ENCODE results near the gene PYGB. TPM values are rescaled to one million over a fixed set of nuclear protein-coding genes. Genes with fewer than 3 reads are reported as not detected.

PYGB gene
- total and polyA plus RNA-seq, 7 donors = 4.9 to 22.3 (median 9.5) TPM

GRCh38 chr20:25290646-25291431 is 43.0 kb downstream of the PYGB start:
- H3K36me3 ChIP-seq (ENCODE audit: insufficient read depth in 1 of 2, low read depth in 1 of 2) = peaks cover 0 to 48% of the 10 kb centered on the region in 2 donors
- no peak for ATAC-seq
- H3K27me3 ChIP-seq (ENCODE audit: insufficient read depth in 3 of 3, low read length in 2 of 3) = no peaks in the 10 kb centered on the region
- intact Hi-C loops (cut with DNase I) = loop anchor here (5.0 kb wide), 1 partner anchor 106 kb away; no protein-coding TSS in a partner anchor
- 77 to 96% (median 88%) methylated on average over 21 to 22 of the region's 22 CpGs for WGBS, 3 donors
- peak in 1 of 2 donors; percentile 56 for DNase-seq
- H3K9me3 ChIP-seq = no peaks in the 10 kb centered on the region
- H3K27ac ChIP-seq = no peak overlapping the region
- H3K4me3 ChIP-seq = no peak overlapping the region
- no peak for TF ChIP-seq CTCF (IDR thresholded peaks at IDR 0.05)
- H3K4me1 ChIP-seq = peaks cover 18% of the 10 kb centered on the region

- H3K4me1 ChIP-seq = peaks cover 24% of the 10 kb centered on the region
- no peak overlapping the region for H3K4me3 ChIP-seq
- intact Hi-C loops (cut with DNase I) = loop anchor here (5.0 kb wide), 1 partner anchor 106 kb away; no protein-coding TSS in a partner anchor
- peaks cover 0 to 41% of the 10 kb centered on the region in 2 donors for H3K36me3 ChIP-seq (ENCODE audit: insufficient read depth in 1 of 2, low read depth in 1 of 2)
- no peak for TF ChIP-seq CTCF (IDR thresholded peaks at IDR 0.05)
- WGBS, 3 donors = 77 to 86% (median 80%) methylated on average over 26 of the region's 26 CpGs
- H3K9me3 ChIP-seq = no peaks in the 10 kb centered on the region
- no peak overlapping the region for H3K27ac ChIP-seq
- ATAC-seq (no peak), DNase-seq (peak in 1 of 2 donors; percentile 42)
- no peaks in the 10 kb centered on the region for H3K27me3 ChIP-seq (ENCODE audit: insufficient read depth in 3 of 3, low read length in 2 of 3)
Observed at GRCh38 chr20:25291432-25292133, 43.7 kb downstream of the PYGB start.

- Histone ChIP-seq H3K36me3 (ENCODE audit: insufficient read depth in 1 of 2, low read depth in 1 of 2) (peaks cover 0 to 33% of the 10 kb centered on the region in 2 donors), H3K27me3 (ENCODE audit: insufficient read depth in 3 of 3, low read length in 2 of 3) (no peaks in the 10 kb centered on the region), H3K4me3 (no peak overlapping the region), H3K9me3 (no peaks in the 10 kb centered on the region), H3K4me1 (peaks cover 28% of the 10 kb centered on the region), H3K27ac (no peak overlapping the region)
- DNase-seq = no peak
- no peak for ATAC-seq
- TF ChIP-seq CTCF (IDR thresholded peaks at IDR 0.05) = no peak
- 94 to 95% (median 95%) methylated on average over 32 to 35 of the region's 35 CpGs for WGBS, 3 donors
- intact Hi-C loops (cut with DNase I) = loop anchor here (5.0 kb wide), 1 partner anchor 105 kb away; no protein-coding TSS in a partner anchor
Observed at GRCh38 chr20:25292176-25292891, 44.4 kb downstream of the PYGB start.

- intact Hi-C loops (cut with DNase I) = loop anchor here (5.0 kb wide), 1 partner anchor 104 kb away; no protein-coding TSS in a partner anchor
- Histone ChIP-seq H3K9me3 (no peaks in the 10 kb centered on the region), H3K36me3 (ENCODE audit: insufficient read depth in 1 of 2, low read depth in 1 of 2) (peaks cover 0 to 23% of the 10 kb centered on the region in 2 donors), H3K27me3 (ENCODE audit: insufficient read depth in 3 of 3, low read length in 2 of 3) (no peaks in the 10 kb centered on the region), H3K4me3 (no peak overlapping the region), H3K27ac (peak overlapping the region; percentile 30), H3K4me1 (peaks cover 28% of the 10 kb centered on the region)
- 64 to 86% (median 75%) methylated on average over 10 of the region's 10 CpGs for WGBS, 3 donors
- no peak for ATAC-seq
- no peak for TF ChIP-seq CTCF (IDR thresholded peaks at IDR 0.05)
- no peak for DNase-seq
Observed at GRCh38 chr20:25293507-25293906, 45.6 kb downstream of the PYGB start.

Measured in psoas muscle (tissue), 8 donors.